GM12801 (cell line): ENCODE results near the gene CXCR5.

Source experiments
- CTCF ChIP-seq: IDR thresholded peaks from one replicate; pipeline ENCODE4 v1.5.1; 2011; ENCODE audit warnings: control low read depth; ENCODE audit not compliant: insufficient read length; ENCODE audit errors: extremely low read depth

Gene CXCR5

GRCh38 chr11:118921929-118922744, 38.4 kb downstream of the CXCR5 start:
- no peak for TF ChIP-seq CTCF

- no peak for TF ChIP-seq CTCF
These were observed 39.3 kb downstream of the CXCR5 start for GRCh38 chr11:118922745-118923627.

- no peak for TF ChIP-seq CTCF
These were observed 40.3 kb downstream of the CXCR5 start for GRCh38 chr11:118923721-118924587.

GRCh38 chr11:118924591-118925585, 41.2 kb downstream of the CXCR5 start:
- no peak for TF ChIP-seq CTCF

GRCh38 chr11:118927554-118928100, 43.9 kb downstream of the CXCR5 start:
- TF ChIP-seq CTCF: no peak

GRCh38 chr11:118928101-118928869, 44.6 kb downstream of the CXCR5 start:
- TF ChIP-seq CTCF: no peak
